ENCODE data around the gene ANKRD37. TPM values are rescaled to one million over a fixed set of nuclear protein-coding genes. Genes with fewer than 3 reads are reported as not detected.

The ANKRD37 gene
- total and polyA plus RNA-seq, 9 of the 15 experiments (the other 6 are each of a cell fraction or from before 2014, with no cell fraction given): 1.3 to 53.7 (median 3.6) TPM

DNA sequence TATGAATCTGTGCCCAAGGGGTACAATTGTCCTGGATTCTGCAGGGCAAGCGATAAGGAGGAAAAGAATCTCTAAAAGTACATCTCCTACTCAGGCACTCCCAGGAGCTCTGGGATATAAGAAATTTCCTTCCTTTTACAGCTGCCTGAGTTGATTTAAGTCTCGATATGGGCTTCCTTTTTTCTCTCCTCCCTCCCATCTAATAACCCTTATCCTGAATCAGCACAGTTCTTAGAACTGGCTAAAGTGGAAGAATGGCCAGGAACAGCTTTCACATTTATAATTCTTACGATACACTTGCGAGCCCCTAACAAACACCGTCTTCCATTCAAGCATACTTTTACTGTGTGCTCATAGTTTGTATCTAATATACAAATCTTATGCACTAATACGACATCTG, 22.1 kb upstream of the ANKRD37 start (continued):
- TF ChIP-seq SRF (CRISPR knock-in tag; IDR thresholded peaks at IDR 0.05) (peak in 1 of 2 experiments; percentile 52; a peak in 1 of 4 replicates), SP2 (IDR thresholded peaks at IDR 0.05; ENCODE audit: extremely low read depth, low read depth, low read length, poor library complexity, severe bottlenecking) (no peak), ZBTB8A (IDR thresholded peaks at IDR 0.05; ENCODE audit: partially characterized antibody) (no peak), NCOA4 (IDR thresholded peaks at IDR 0.05; ENCODE audit: partially characterized antibody) (no peak), BRD9 (IDR thresholded peaks at IDR 0.05; ENCODE audit: low read depth, partially characterized antibody) (no peak), C11orf30 (IDR thresholded peaks at IDR 0.05; ENCODE audit: low read depth) (peak; percentile 22; the same call in 1 of the 2 replicates), KLF16 (IDR thresholded peaks at IDR 0.05) (no peak), POLR2G (IDR thresholded peaks at IDR 0.05; ENCODE audit: low read depth, low read length) (no peak), CBX3 (IDR thresholded peaks at IDR 0.05; ENCODE audit: borderline replicate concordance in 1 of 2, low read length in 2 of 2) (no peak), ZSCAN32 (CRISPR knock-in tag; IDR thresholded peaks at IDR 0.05) (no peak), ZNF124 (CRISPR knock-in tag; IDR thresholded peaks at IDR 0.05) (no peak), FOSL1 (tag; conservative IDR thresholded peaks at IDR 0.05) (no peak), NFE2 (IDR thresholded peaks at IDR 0.05; ENCODE audit: low read depth) (no peak), SMARCE1 (IDR thresholded peaks at IDR 0.05) (0 out of 2 replicates have a peak, but pooled peaks have one; percentile 15), TCF7 (IDR thresholded peaks at IDR 0.05; ENCODE audit: borderline replicate concordance) (no peak)
- TF ChIP-seq, protein P1, sequence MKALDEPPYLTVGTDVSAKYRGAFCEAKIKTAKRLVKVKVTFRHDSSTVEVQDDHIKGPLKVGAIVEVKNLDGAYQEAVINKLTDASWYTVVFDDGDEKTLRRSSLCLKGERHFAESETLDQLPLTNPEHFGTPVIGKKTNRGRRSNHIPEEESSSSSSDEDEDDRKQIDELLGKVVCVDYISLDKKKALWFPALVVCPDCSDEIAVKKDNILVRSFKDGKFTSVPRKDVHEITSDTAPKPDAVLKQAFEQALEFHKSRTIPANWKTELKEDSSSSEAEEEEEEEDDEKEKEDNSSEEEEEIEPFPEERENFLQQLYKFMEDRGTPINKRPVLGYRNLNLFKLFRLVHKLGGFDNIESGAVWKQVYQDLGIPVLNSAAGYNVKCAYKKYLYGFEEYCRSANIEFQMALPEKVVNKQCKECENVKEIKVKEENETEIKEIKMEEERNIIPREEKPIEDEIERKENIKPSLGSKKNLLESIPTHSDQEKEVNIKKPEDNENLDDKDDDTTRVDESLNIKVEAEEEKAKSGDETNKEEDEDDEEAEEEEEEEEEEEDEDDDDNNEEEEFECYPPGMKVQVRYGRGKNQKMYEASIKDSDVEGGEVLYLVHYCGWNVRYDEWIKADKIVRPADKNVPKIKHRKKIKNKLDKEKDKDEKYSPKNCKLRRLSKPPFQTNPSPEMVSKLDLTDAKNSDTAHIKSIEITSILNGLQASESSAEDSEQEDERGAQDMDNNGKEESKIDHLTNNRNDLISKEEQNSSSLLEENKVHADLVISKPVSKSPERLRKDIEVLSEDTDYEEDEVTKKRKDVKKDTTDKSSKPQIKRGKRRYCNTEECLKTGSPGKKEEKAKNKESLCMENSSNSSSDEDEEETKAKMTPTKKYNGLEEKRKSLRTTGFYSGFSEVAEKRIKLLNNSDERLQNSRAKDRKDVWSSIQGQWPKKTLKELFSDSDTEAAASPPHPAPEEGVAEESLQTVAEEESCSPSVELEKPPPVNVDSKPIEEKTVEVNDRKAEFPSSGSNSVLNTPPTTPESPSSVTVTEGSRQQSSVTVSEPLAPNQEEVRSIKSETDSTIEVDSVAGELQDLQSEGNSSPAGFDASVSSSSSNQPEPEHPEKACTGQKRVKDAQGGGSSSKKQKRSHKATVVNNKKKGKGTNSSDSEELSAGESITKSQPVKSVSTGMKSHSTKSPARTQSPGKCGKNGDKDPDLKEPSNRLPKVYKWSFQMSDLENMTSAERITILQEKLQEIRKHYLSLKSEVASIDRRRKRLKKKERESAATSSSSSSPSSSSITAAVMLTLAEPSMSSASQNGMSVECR (CRISPR knock-in tag; IDR thresholded peaks at IDR 0.05): no peak

All from K562 (cell line).